Neural cell (in vitro differentiated cells): ENCODE results near the gene WRNIP1. TPM values are rescaled to one million over a fixed set of nuclear protein-coding genes. Genes with fewer than 3 reads are reported as not detected.

Experiments
- H2AFZ ChIP-seq: fragments of 200-600, 300-800 bp; sonication (generic), shearing (Covaris generic); 2 replicates; pipeline ENCODE4 v1.6.0; 2014; ENCODE audit warnings: low read depth, mild to moderate bottlenecking, antibody characterized with exemption, low read length, moderate library complexity
- H3F3A ChIP-seq: fragments of 200-600 bp; shearing (Covaris generic); 2 replicates; pipeline ENCODE4 v1.6.1; 2016; ENCODE audit warnings: mild to moderate bottlenecking, moderate library complexity, mixed read lengths, antibody characterized with exemption, low read length; ENCODE audit not compliant: insufficient read depth, poor library complexity, severe bottlenecking
- H3K27ac ChIP-seq: fragments of 200-600, 300-800 bp; sonication (generic), shearing (Covaris generic); 2 replicates; pipeline ENCODE4 v1.5.1; 2014; ENCODE audit warnings: mild to moderate bottlenecking, low read length, moderate library complexity
- H3K27me3 ChIP-seq: fragments of 300-800, 200-600 bp; sonication (generic), shearing (Covaris generic); 2 replicates; pipeline ENCODE4 v1.6.0; 2014; ENCODE audit warnings: mild to moderate bottlenecking, low read depth, low read length, moderate library complexity; ENCODE audit not compliant: insufficient read depth
- H3K36me3 ChIP-seq: fragments of 300-800, 200-600 bp; sonication (generic), shearing (Covaris generic); 2 replicates; pipeline ENCODE4 v1.5.1; 2014; ENCODE audit warnings: mild to moderate bottlenecking, antibody characterized with exemption, low read length, moderate library complexity; ENCODE audit not compliant: insufficient read depth
- H3K4me2 ChIP-seq: fragments of 300-800, 200-600 bp; sonication (generic), shearing (Covaris generic); 2 replicates; pipeline ENCODE4 v1.6.0; 2014; ENCODE audit warnings: mild to moderate bottlenecking, low read length
- H3K4me3 ChIP-seq: fragments of 300-800, 200-600 bp; sonication (generic), shearing (Covaris generic); 2 replicates; pipeline ENCODE4 v1.5.1; 2014; ENCODE audit warnings: mild to moderate bottlenecking, low read length, moderate library complexity
- H3K79me2 ChIP-seq: fragments of 200-600 bp; shearing (Covaris generic); replicated peaks from 2 replicates; pipeline ENCODE4 v1.6.0; 2014; ENCODE audit warnings: mild to moderate bottlenecking, low read length, moderate library complexity; ENCODE audit not compliant: insufficient read depth
- H3K9ac ChIP-seq: fragments of 300-800, 200-600 bp; sonication (generic), shearing (Covaris generic); 2 replicates; pipeline ENCODE4 v1.6.1; 2016; ENCODE audit warnings: mild to moderate bottlenecking, low read length, mixed read lengths
- H3K9me2 ChIP-seq: fragments of 200-600 bp; shearing (Covaris generic); 2 replicates; pipeline ENCODE4 v1.6.1; 2016; ENCODE audit warnings: mild to moderate bottlenecking, low read length, mixed read lengths; ENCODE audit not compliant: insufficient read depth
- H3K9me3 ChIP-seq: fragments of 200-600, 300-800 bp; sonication (generic), shearing (Covaris generic); 2 replicates; pipeline ENCODE4 v1.6.1; 2016; ENCODE audit warnings: mild to moderate bottlenecking, mixed run types, low read length, moderate library complexity, mixed read lengths
- H4K20me1 ChIP-seq: fragments of 200-600 bp; shearing (Covaris generic); 2 replicates; pipeline ENCODE4 v1.6.1; 2016; ENCODE audit warnings: mild to moderate bottlenecking, mixed run types; ENCODE audit not compliant: insufficient read depth
- EP300 ChIP-seq: fragments of 450-650 bp; conservative IDR thresholded peaks from 2 replicates; pipeline ENCODE4 v1.6.1; 2014; ENCODE audit warnings: antibody characterized with exemption, mild to moderate bottlenecking, moderate library complexity; ENCODE audit not compliant: poor library complexity, severe bottlenecking
- EZH2 ChIP-seq: fragments of 200-600, 300-800 bp; shearing (Covaris generic), sonication (generic); IDR thresholded peaks from 2 replicates; pipeline ENCODE4 v1.6.1; 2014; ENCODE audit warnings: antibody characterized with exemption, low read length, borderline replicate concordance, mild to moderate bottlenecking; ENCODE audit not compliant: insufficient read depth, poor library complexity, severe bottlenecking
- MXI1 ChIP-seq: fragments of 450-650 bp; conservative IDR thresholded peaks from 2 replicates; pipeline ENCODE4 v1.6.1; 2014; ENCODE audit warnings: antibody characterized with exemption, mild to moderate bottlenecking; ENCODE audit not compliant: poor library complexity, severe bottlenecking
- POLR2AphosphoS5 ChIP-seq: IDR thresholded peaks from 2 replicates; pipeline ENCODE4 v1.6.1; 2012
- RAD21 ChIP-seq: fragments of 450-650 bp; conservative IDR thresholded peaks from 2 replicates; pipeline ENCODE4 v1.6.1; 2014; ENCODE audit warnings: antibody characterized with exemption, mild to moderate bottlenecking, moderate library complexity
- SMC3 ChIP-seq: fragments of 450-650 bp; conservative IDR thresholded peaks from 2 replicates; pipeline ENCODE4 v1.6.1; 2014; ENCODE audit warnings: antibody characterized with exemption, mild to moderate bottlenecking, moderate library complexity; ENCODE audit not compliant: poor library complexity
- TAF1 ChIP-seq: IDR thresholded peaks from 2 replicates; pipeline ENCODE4 v1.6.1; 2012; ENCODE audit warnings: low read depth
- polyA plus RNA-seq: library from polyadenylated mRNA; depleted of rRNA; stranded (reverse); fragments of >200 nt; gene quantifications from 2 replicates; pipeline ENCODE4 v1.2.3, GENCODE V29; 2014
- TF ChIP-seq, protein P1 (sequence below): IDR thresholded peaks from 2 replicates; pipeline ENCODE4 v1.6.1; 2012; ENCODE audit warnings: borderline replicate concordance
- TF ChIP-seq, protein P2 (sequence below): fragments of 450-650 bp; IDR thresholded peaks from 2 replicates; pipeline ENCODE4 v1.5.1; 2014; ENCODE audit warnings: antibody characterized with exemption, mild to moderate bottlenecking, moderate library complexity; ENCODE audit not compliant: poor library complexity, severe bottlenecking

Gene WRNIP1
- polyA plus RNA-seq, 1 donor from 2014 or later, result 93.7 TPM

DNA sequence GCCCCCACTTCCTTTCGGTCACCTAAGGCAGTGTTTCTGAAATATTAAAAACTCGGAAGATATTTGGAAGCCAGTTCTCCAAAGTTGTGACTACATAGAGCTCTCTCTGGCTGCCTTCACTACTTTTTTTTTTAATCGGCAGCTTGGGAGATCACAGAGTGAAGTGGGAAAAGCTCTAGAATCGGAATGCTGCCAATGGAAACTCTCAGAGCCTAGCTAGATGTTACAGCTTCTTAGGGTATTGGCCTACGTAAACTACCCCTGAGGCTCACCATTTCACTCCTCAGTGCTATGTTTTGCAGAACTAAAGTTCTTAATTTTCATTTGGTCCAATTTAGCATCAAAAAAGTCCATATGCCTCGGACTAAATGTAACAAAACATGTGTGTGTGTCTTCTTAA is 61.9 kb downstream of the WRNIP1 start:
- H3K4me3 ChIP-seq, result no peak overlapping the region
- H3K79me2 ChIP-seq, result no peaks in the 10 kb centered on the region
- H2AFZ ChIP-seq, result no peak overlapping the region
- H3K9ac ChIP-seq, result no peak overlapping the region
- H3F3A ChIP-seq, result no peaks in the 10 kb centered on the region
- H4K20me1 ChIP-seq, result no peaks in the 10 kb centered on the region
- no peak overlapping the region for H3K27ac ChIP-seq
- no peaks in the 10 kb centered on the region for H3K9me2 ChIP-seq
- no peaks in the 10 kb centered on the region for H3K27me3 ChIP-seq
- no peaks in the 10 kb centered on the region for H3K9me3 ChIP-seq
- TF ChIP-seq EP300 (no peak), RAD21 (no peak), SMC3 (no peak)
- no peak overlapping the region for H3K4me2 ChIP-seq
- no peaks in the 10 kb centered on the region for H3K36me3 ChIP-seq

DNA sequence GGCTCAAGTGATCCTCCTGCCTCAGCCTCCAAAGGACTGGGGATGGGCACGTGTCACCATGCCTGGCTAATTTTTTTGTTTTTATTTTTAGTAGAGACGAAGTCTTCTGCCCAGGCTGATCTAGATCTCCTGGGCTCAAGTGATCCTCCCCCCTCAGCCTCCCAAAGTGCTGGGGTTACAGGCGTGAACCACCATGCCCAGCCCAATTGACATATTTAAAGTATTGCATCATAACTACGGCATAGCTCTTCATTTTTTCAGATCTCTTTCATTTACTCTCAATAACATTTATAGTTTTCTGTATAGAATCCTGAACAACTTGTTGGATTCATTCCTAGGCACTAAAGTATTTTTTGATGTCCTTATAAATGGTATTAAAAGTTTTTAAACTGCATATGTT is 63.4 kb downstream of the WRNIP1 start:
- Histone ChIP-seq H4K20me1 (no peaks in the 10 kb centered on the region), H3K4me2 (no peak overlapping the region), H3K4me3 (no peak overlapping the region), H3F3A (no peaks in the 10 kb centered on the region), H3K79me2 (no peaks in the 10 kb centered on the region), H2AFZ (no peak overlapping the region), H3K27ac (no peak overlapping the region), H3K27me3 (no peaks in the 10 kb centered on the region), H3K9me2 (no peaks in the 10 kb centered on the region), H3K36me3 (no peaks in the 10 kb centered on the region), H3K9ac (no peak overlapping the region), H3K9me3 (no peaks in the 10 kb centered on the region)
- TF ChIP-seq MXI1 (no peak), SMC3 (no peak), RAD21 (no peak), EZH2 (no peak), TAF1 (no peak), POLR2AphosphoS5 (no peak)
- TF ChIP-seq, protein P1, sequence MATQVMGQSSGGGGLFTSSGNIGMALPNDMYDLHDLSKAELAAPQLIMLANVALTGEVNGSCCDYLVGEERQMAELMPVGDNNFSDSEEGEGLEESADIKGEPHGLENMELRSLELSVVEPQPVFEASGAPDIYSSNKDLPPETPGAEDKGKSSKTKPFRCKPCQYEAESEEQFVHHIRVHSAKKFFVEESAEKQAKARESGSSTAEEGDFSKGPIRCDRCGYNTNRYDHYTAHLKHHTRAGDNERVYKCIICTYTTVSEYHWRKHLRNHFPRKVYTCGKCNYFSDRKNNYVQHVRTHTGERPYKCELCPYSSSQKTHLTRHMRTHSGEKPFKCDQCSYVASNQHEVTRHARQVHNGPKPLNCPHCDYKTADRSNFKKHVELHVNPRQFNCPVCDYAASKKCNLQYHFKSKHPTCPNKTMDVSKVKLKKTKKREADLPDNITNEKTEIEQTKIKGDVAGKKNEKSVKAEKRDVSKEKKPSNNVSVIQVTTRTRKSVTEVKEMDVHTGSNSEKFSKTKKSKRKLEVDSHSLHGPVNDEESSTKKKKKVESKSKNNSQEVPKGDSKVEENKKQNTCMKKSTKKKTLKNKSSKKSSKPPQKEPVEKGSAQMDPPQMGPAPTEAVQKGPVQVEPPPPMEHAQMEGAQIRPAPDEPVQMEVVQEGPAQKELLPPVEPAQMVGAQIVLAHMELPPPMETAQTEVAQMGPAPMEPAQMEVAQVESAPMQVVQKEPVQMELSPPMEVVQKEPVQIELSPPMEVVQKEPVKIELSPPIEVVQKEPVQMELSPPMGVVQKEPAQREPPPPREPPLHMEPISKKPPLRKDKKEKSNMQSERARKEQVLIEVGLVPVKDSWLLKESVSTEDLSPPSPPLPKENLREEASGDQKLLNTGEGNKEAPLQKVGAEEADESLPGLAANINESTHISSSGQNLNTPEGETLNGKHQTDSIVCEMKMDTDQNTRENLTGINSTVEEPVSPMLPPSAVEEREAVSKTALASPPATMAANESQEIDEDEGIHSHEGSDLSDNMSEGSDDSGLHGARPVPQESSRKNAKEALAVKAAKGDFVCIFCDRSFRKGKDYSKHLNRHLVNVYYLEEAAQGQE, result no peak
- TF ChIP-seq, protein P2, sequence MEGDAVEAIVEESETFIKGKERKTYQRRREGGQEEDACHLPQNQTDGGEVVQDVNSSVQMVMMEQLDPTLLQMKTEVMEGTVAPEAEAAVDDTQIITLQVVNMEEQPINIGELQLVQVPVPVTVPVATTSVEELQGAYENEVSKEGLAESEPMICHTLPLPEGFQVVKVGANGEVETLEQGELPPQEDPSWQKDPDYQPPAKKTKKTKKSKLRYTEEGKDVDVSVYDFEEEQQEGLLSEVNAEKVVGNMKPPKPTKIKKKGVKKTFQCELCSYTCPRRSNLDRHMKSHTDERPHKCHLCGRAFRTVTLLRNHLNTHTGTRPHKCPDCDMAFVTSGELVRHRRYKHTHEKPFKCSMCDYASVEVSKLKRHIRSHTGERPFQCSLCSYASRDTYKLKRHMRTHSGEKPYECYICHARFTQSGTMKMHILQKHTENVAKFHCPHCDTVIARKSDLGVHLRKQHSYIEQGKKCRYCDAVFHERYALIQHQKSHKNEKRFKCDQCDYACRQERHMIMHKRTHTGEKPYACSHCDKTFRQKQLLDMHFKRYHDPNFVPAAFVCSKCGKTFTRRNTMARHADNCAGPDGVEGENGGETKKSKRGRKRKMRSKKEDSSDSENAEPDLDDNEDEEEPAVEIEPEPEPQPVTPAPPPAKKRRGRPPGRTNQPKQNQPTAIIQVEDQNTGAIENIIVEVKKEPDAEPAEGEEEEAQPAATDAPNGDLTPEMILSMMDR, result no peak

DNA sequence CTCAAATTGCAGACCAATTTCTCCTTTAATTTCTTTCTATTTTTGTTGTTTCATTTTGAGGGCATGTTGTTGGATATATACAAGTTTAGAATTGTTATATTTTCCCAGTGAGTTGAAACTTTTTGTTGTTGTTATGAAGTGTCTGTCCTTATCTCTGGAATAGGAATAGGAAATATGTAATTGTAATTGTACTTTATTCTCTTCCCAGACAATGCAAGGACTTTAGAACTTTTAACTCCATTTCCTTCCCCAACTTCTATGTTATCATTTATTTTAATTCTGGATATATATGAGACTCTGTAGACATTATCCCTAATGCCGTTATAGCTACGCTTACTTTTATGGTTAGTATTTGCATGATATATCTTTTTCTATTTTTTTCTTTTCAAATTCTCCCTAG is 64.1 kb downstream of the WRNIP1 start:
- TF ChIP-seq, protein P2, result no peak
- no peak for TF ChIP-seq SMC3
- TF ChIP-seq RAD21, result no peak
- TF ChIP-seq EP300, result no peak
- TF ChIP-seq MXI1, result no peak
- TF ChIP-seq, protein P1, result no peak
- no peak for TF ChIP-seq EZH2
- no peak for TF ChIP-seq TAF1

More for the DNA sequence above, 64.1 kb downstream of the WRNIP1 start:
- Histone ChIP-seq H3K79me2 (no peaks in the 10 kb centered on the region), H4K20me1 (no peaks in the 10 kb centered on the region), H3K27me3 (no peaks in the 10 kb centered on the region), H3K4me2 (no peak overlapping the region), H2AFZ (no peak overlapping the region), H3K27ac (no peak overlapping the region), H3K9me2 (no peaks in the 10 kb centered on the region), H3F3A (no peaks in the 10 kb centered on the region), H3K4me3 (no peak overlapping the region), H3K9ac (no peak overlapping the region), H3K36me3 (no peaks in the 10 kb centered on the region), H3K9me3 (no peaks in the 10 kb centered on the region)
